IMR-90 (cell line): ENCODE data around the gene GABBR2. TPM values are rescaled to one million over a fixed set of nuclear protein-coding genes. Genes with fewer than 3 reads are reported as not detected.
"Not testable (repeated sequence)": the region's sequence is repeated elsewhere in the genome, so short reads cannot be mapped to it uniquely, and the experiment has no call there.

Experiments used
- ATAC-seq: fragments of 200-7000 bp; cut with Tn5 transposase; 2 replicates; pipeline ENCODE4 v1.9.1; 2020; ENCODE audit warnings: low read depth, mild to moderate bottlenecking, moderate library complexity
- BruUV-seq: library from RNA; stranded (reverse); fragments of 400-500 nt; replicated peaks from 2 replicates; lab custom pipeline; 2021; lab: Mats Ljungman, UMichigan
- CTCF ChIA-PET: fragments of 300-600 bp; formaldehyde crosslinking; extraction: SDS; loops from one replicate; lab custom pipeline; 2021; ENCODE audit warnings: antibody characterized with exemption; lab: Yijun Ruan, JAX
- POLR2A ChIA-PET: fragments of 300-600 bp; sonication (Branson Sonifier 250); formaldehyde crosslinking; loops from one replicate; lab custom pipeline; 2022; ENCODE audit warnings: antibody characterized with exemption; ENCODE audit not compliant: unreplicated experiment; lab: Charles Lee
- DNase-seq: peaks from one replicate; pipeline ENCODE4 v3.0.0; 2013
- H2AFZ ChIP-seq: replicated peaks from 2 replicates; pipeline ENCODE3; 2013; ENCODE audit warnings: low read length, mild to moderate bottlenecking; ENCODE audit not compliant: poor library complexity
- H2AK5ac ChIP-seq: 2 replicates; pipeline ENCODE4 v1.6.1; 2013; ENCODE audit warnings: low read depth, low read length, inconsistent platforms
- H2AK9ac ChIP-seq: replicated peaks from 2 replicates; pipeline ENCODE3; 2013; ENCODE audit warnings: mild to moderate bottlenecking, low read depth, low read length, moderate library complexity; ENCODE audit not compliant: poor library complexity
- H2BK120ac ChIP-seq: 2 replicates; pipeline ENCODE4 v1.6.1; 2013; ENCODE audit warnings: low read depth, low read length, inconsistent platforms
- H2BK15ac ChIP-seq: 3 replicates; pipeline ENCODE4 v1.6.1; 2013; ENCODE audit warnings: low read depth, low read length, inconsistent platforms
- H2BK20ac ChIP-seq: 2 replicates; pipeline ENCODE4 v1.6.1; 2013; ENCODE audit warnings: low read depth, mild to moderate bottlenecking, inconsistent platforms, low read length, moderate library complexity
- H2BK5ac ChIP-seq: 2 replicates; pipeline ENCODE4 v1.6.1; 2013; ENCODE audit warnings: mild to moderate bottlenecking, low read depth, low read length, inconsistent platforms; ENCODE audit not compliant: poor library complexity, severe bottlenecking
- H3K14ac ChIP-seq: replicated peaks from 2 replicates; pipeline ENCODE4 v1.6.1; 2013; ENCODE audit warnings: low read depth, low read length, inconsistent platforms
- H3K18ac ChIP-seq: 2 replicates; pipeline ENCODE4 v1.6.1; 2013; ENCODE audit warnings: low read depth, low read length, control low read depth
- H3K23ac ChIP-seq: 2 replicates; pipeline ENCODE4 v1.6.1; 2013; ENCODE audit warnings: low read depth, low read length, inconsistent platforms
- H3K27ac ChIP-seq: 2 replicates; pipeline ENCODE4 v1.5.1; 2013; ENCODE audit warnings: mild to moderate bottlenecking, control low read depth, low read length; ENCODE audit not compliant: insufficient read depth
- H3K27me3 ChIP-seq: 2 replicates; pipeline ENCODE4 v1.6.1; 2013; ENCODE audit warnings: low read length; ENCODE audit not compliant: control insufficient read depth, insufficient read depth
- H3K36me3 ChIP-seq: 2 replicates; pipeline ENCODE4 v1.6.1; 2013; ENCODE audit warnings: low read length, mixed read lengths; ENCODE audit not compliant: control insufficient read depth, insufficient read depth
- H3K4ac ChIP-seq: 2 replicates; pipeline ENCODE4 v1.6.1; 2013; ENCODE audit warnings: low read depth, low read length, inconsistent platforms
- H3K4me1 ChIP-seq: 2 replicates; pipeline ENCODE4 v1.6.1; 2013; ENCODE audit warnings: low read length, mixed read lengths; ENCODE audit not compliant: control insufficient read depth, insufficient read depth
- H3K4me2 ChIP-seq: 2 replicates; pipeline ENCODE4 v1.6.1; 2013; ENCODE audit warnings: low read depth, mild to moderate bottlenecking, control low read depth, low read length, moderate library complexity
- H3K4me3 ChIP-seq: 2 replicates; pipeline ENCODE4 v1.5.1; 2013; ENCODE audit warnings: low read depth, mild to moderate bottlenecking, control low read depth, low read length, moderate library complexity; ENCODE audit not compliant: insufficient read depth
- H3K56ac ChIP-seq: 2 replicates; pipeline ENCODE4 v1.6.1; 2013; ENCODE audit warnings: low read length, inconsistent platforms; ENCODE audit not compliant: insufficient read depth; ENCODE audit errors: extremely low read depth
- H3K79me1 ChIP-seq, 2 experiments: 2 replicates each; pipeline ENCODE4 v1.6.1; 2013; ENCODE audit warnings: low read length in 2 of 2, inconsistent platforms in 1 of 2, low read depth in 1 of 2
- H3K9ac ChIP-seq: 2 replicates; pipeline ENCODE4 v1.6.1; 2013; ENCODE audit warnings: low read depth, low read length, control low read depth
- H3K9me1 ChIP-seq: 2 replicates; pipeline ENCODE4 v1.6.1; 2013; ENCODE audit warnings: low read length, inconsistent platforms; ENCODE audit not compliant: insufficient read depth
- H3K9me3 ChIP-seq: 2 replicates; pipeline ENCODE4 v1.6.1; 2013; ENCODE audit warnings: low read length; ENCODE audit not compliant: control insufficient read depth, insufficient read depth
- H4K20me1 ChIP-seq: 2 replicates; pipeline ENCODE4 v1.6.1; 2013; ENCODE audit warnings: low read length, inconsistent platforms; ENCODE audit not compliant: insufficient read depth
- H4K5ac ChIP-seq: 2 replicates; pipeline ENCODE4 v1.6.1; 2013; ENCODE audit warnings: mild to moderate bottlenecking, low read depth, low read length, control low read depth
- H4K8ac ChIP-seq, 2 experiments: 2 replicates each; pipeline ENCODE4 v1.6.1; 2013; ENCODE audit warnings: low read depth in 2 of 2, low read length in 2 of 2, control low read depth in 1 of 2, inconsistent platforms in 1 of 2
- H4K91ac ChIP-seq: 2 replicates; pipeline ENCODE4 v1.6.1; 2013; ENCODE audit warnings: low read depth, low read length, inconsistent platforms; ENCODE audit not compliant: insufficient read depth
- WGBS, 2 experiments: methylation state at CpG; one replicate each; pipeline versions ENCODE4 v1.1.5 to v1.1.7; 2013; ENCODE audit warnings: missing lambda C conversion rate in 2 of 2; ENCODE audit not compliant: insufficient read length in 1 of 2; ENCODE audit errors: extremely low coverage in 2 of 2; 5-methylcytosine and 5-hydroxymethylcytosine counted together
- dilution Hi-C: fragments of 300-500 bp; cut with HindIII; formaldehyde crosslinking; loops from one replicate; pipeline ENCODE4 v1.14.3; 2018; ENCODE audit warnings: low sequenced_read_pairs; ENCODE audit not compliant: unreplicated experiment
- in situ Hi-C: fragments of 300-500 bp; cut with MboI; formaldehyde crosslinking; loops from 3 replicates; pipeline ENCODE4 v1.14.3; 2019; ENCODE audit warnings: low sequenced_read_pairs, inconsistent platforms, mixed read lengths
- intact Hi-C: fragments of 100-400 bp; cut with micrococcal nuclease; formaldehyde crosslinking; loops from 2 replicates; pipeline ENCODE4 v1.10.0; 2022
- polyA plus RNA-seq, 3 experiments: library from polyadenylated mRNA; depleted of rRNA; stranded (reverse); fragments of >200 nt; gene quantifications; 2 replicates each; pipeline ENCODE4 v1.2.3, GENCODE V29; 2012; ENCODE audit warnings: low replicate concordance in 1 of 3
- total RNA-seq: library from RNA; depleted of rRNA; stranded (reverse); fragments of >200 nt; gene quantifications from 2 replicates; pipeline ENCODE4 v1.2.3, GENCODE V29; 2012

Gene GABBR2
- total and polyA plus RNA-seq, 2 of the 4 experiments (the other 2 are of a cell fraction): 14.2 to 20.3 TPM

DNA sequence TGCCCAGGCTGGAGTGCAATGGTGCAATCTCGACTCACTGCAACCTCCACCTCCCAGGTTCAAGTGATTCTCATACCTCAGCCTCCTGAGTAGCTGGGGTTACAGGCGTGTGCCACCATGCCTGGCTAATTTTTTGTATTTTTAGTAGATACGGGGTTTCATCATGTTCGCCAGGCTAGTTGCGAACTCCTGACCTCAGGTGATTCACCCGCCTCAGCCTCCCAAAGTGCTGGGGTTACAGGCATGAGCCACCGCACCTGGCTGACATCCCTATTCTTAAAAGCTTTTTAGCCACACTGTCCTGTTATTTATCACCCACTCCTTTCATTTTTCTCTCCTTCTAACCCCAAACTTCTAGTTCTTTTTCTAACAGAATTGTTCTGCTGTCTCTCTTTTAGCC is 425.6 kb downstream of the GABBR2 start:
- ATAC-seq, H2AK9ac ChIP-seq, H2AK5ac ChIP-seq, H3K9me1 ChIP-seq, H2BK15ac ChIP-seq, H3K4me3 ChIP-seq, H3K9ac ChIP-seq, H3K4me2 ChIP-seq, H3K18ac ChIP-seq, H2AFZ ChIP-seq, in situ Hi-C loops, POLR2A ChIA-PET, intact Hi-C loops, dilution Hi-C loops, H3K4me1 ChIP-seq, H3K79me1 ChIP-seq, H3K23ac ChIP-seq, H4K5ac ChIP-seq, H3K14ac ChIP-seq, BruUV-seq, H3K9me3 ChIP-seq, H3K56ac ChIP-seq, H2BK5ac ChIP-seq, H2BK120ac ChIP-seq, H4K91ac ChIP-seq, H2BK20ac ChIP-seq, H4K8ac ChIP-seq, H3K36me3 ChIP-seq, H3K27ac ChIP-seq, DNase-seq, H4K20me1 ChIP-seq, H3K4ac ChIP-seq: not testable (repeated sequence)
- CTCF ChIA-PET: interaction anchor here (0.6 kb wide), 1 partner anchor 468 kb away, joined by 8 read pairs; no protein-coding TSS in a partner anchor
- WGBS, 2 experiments: 80% methylated on average over 1 of the region's 7 CpGs; no CpG with 5 or more reads in 1 of the 2 experiments
- H3K27me3 ChIP-seq: peaks cover 27% of the 10 kb centered on the region
